ENCODE results near the gene TIMM8A.

TIMM8A gene, protein sequence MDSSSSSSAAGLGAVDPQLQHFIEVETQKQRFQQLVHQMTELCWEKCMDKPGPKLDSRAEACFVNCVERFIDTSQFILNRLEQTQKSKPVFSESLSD

DNA sequence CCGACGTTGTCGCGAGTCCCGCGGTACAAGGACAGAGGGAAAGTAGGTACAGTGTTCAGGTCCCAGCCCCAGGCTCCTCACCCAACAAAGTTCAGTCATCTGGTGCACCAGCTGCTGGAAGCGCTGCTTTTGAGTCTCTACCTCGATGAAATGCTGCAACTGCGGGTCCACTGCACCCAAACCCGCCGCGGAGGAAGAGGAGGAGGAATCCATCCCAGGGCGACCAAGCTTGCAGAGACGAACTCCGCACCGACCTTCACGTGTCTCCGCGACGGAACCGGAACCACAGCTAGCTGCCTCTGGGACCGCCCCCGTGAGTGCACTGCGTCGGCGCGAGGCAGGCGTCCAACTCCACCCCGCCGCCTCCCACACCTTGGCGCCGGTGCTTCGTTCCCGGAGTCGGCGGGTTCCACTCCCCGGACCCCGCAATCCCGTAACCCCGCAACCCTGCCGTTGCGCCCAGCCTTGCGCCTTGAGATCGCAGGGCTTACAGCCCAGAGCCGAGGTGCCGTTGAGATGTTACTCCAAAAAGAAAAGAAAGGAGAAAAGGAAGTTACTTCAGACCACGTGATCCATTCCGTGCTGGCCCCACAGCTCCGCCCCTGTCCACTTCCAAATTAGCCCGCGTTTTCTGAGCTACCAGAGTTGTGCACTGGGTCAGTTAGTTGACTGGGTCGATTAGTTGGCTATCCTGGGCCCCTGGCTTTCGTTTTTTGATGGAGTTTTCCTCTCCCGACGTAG lies at the start of gene TIMM8A:
TIMM8A (minus strand) TSS at position 291 of the 741 bp plus-strand sequence; CDS start at position 213, 78 bp downstream.
- DNase-seq: peak; percentile 71

DNA sequence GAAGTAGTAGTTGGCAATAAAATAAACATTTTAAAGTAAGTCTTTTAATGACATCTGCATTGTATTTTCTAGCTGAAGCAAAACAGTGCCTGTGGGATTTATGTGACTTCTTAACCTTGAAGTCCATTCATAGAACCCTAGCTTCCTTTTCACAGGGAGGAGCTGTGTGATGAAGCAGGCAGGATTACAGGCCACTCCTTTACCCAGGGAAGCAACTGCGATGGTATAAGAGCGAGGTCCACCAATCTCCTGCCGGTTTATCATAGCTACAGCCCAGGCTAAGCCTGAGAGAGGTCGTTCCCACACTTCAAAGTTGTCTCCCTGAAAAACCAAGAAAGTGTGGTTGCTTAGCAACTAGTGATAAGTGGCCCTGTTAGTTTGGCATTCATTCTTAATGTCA lies 49.2 kb upstream of the TIMM8A start:
- no peak for DNase-seq

DNA sequence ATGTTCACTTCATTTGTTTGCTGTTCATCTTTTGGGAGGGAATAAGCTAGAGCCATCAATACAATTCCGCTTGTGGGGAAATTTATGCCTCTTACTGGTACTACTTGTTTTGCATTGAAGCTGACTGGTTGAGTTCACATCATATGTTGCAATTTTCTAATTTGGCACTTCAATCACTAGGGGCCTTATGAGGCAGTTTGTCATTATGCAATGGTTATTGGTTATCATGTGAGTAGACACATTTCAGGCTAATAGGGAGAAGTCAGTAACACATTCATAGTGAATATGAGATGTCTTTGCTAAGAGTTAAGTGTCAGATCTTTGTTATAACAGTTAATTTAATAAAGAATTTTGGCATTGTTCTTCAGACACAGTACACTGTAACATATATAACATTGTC lies 47.2 kb upstream of the TIMM8A start:
- no peak for DNase-seq

DNA sequence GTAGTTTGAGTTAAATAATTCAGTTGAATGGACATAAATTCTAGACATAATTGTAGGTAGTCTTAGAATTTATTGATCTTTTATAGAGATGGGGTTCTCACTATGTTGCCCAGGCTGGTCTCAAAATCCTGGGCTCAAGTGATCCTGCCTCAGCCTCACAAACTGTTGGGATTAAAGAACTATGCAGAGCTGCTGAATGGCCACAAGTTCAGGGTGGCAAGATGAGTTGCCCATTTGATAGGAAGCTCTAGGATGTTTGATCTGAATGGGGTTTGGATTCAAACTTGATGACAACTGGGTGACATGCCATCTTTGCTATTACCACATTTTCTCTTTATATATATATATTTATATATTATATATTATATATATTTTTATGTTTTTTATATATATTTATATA lies 45.8 kb upstream of the TIMM8A start:
- no peak for DNase-seq

DNA sequence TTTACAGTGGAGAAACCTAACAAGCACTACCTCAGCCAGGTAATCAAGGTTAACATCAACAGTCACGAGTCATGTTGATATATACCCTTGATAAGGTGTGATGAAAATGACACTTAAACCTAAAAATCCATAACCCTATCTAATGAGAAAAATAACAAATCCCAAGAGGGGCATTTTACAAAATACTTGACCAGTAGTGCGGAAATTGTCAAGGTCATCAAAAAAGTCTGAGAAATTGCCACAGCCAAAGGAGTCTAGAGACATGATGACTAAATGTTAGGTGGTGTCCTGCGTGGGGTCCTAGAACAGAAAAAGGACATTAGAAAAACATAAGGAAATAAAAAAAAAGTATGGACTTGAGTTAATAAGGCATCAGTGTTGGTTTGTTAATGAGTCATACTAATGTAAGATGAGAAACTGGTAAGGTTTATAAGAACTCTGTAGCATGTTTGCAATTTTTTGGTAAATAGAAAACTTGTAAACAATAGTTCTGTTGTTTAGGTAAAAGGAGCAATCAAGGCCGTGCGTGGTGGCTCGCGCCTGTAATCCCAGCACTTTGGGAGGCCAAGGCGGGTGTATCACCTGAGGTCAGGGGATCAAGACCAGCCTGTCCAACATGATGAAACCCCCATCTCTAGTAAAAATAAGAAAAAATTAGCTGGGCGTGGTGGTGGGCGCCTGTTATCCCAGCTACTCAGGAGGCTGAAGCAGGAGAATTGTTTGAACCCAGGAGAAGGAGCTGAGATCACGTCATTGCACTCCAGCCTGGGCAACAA lies 45.2 kb upstream of the TIMM8A start:
- DNase-seq: no peak

DNA sequence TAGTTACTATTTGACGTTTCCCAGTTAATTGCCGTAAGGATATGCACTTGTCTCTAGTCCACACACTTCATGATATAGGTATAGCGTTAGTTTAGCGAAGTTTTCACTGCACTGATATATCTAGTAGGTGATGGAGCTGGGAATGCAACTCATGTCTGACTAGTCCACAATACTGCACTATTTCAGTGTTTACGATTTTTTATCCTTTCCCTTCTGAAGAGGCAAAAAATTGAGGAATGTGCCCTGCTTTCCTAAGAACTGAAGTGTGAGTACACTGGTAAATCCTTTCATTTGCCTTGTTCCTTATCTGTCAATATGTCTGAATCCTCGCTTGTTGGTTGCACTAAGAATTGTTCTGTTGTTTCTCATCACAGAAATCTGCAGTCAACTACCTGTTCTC lies 43.3 kb upstream of the TIMM8A start:
- DNase-seq: no peak

DNA sequence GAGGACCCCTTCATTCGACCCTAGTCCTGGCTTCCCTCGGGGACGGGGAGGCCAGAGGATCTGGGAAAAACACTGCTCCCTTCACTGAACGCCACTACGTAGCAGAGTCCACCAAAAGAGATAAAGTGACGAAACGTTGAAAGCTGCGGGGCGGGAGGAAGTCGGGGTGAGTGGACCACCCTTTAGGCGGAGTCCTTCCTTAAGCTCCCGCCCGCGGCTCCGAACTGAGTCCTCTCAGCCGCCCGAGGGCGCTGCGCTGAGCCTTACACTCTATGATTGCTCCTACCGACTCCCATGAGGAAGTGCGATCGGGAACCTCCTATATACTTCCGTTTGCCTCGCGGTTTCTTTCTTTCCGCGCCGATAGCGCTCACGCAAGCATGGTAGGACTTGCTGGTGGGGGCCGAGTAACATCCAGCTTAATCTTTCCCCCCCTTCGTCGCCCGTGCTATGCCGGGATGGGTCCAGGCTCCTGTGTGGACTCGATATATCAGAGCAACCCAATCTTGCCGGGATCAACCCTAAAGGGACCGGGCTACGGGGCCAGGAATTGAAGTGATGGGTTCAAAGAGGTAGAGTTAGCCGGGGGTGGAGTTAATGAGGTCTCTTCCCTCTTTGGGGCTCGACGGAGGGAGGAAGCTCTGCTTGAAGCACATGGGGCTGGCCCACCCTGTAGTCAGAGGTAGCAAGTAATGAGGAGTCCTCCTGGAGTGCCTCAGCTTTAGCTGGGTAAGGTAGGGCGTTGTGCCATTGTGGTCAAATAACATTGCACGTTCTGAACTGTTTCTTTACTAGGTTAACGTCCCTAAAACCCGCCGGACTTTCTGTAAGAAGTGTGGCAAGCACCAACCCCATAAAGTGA lies 42.4 kb upstream of the TIMM8A start, which contains the start of gene RPL36A:
RPL36A (plus strand) TSS at position 348 of the 862 bp plus-strand sequence; CDS start at position 381, 33 bp downstream.
- peak; percentile 85 for DNase-seq

DNA sequence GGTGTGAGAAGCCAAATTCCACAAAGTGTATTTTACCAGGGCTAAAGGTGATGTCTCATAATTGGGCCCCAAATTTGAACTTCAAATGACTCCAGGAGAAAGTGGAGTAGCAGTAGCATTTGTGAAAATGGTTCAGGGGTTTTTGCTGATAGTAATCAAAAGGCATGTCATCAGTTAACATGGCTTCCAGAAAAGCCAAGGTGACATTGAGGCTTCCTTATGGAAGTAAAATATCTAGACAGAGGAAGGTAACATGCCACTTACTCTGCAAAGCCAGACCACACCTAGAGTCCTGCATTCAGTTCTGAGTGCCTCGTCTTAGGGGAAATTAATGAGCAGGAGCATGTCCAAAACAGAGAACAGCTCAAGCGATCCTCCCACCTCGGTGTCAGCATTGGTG lies 40.1 kb upstream of the TIMM8A start:
- no peak for DNase-seq

DNA sequence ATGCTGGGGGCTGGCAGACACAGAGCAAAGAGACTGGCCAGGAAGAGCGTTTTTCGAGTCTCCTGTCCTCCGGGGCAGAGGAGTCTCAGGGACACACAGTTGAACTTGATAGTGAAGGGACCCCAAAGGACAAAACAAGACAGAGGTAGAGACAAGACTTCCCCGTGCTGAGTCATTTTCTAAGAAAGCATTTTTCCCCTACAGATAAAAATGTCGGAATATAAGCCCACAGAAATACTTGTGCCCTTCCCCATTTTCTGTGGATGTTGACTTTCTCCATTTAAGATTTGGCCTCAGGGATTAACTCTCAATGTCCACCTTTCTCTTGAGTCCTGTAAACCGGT lies 38.0 kb upstream of the TIMM8A start:
- DNase-seq: no peak

DNA sequence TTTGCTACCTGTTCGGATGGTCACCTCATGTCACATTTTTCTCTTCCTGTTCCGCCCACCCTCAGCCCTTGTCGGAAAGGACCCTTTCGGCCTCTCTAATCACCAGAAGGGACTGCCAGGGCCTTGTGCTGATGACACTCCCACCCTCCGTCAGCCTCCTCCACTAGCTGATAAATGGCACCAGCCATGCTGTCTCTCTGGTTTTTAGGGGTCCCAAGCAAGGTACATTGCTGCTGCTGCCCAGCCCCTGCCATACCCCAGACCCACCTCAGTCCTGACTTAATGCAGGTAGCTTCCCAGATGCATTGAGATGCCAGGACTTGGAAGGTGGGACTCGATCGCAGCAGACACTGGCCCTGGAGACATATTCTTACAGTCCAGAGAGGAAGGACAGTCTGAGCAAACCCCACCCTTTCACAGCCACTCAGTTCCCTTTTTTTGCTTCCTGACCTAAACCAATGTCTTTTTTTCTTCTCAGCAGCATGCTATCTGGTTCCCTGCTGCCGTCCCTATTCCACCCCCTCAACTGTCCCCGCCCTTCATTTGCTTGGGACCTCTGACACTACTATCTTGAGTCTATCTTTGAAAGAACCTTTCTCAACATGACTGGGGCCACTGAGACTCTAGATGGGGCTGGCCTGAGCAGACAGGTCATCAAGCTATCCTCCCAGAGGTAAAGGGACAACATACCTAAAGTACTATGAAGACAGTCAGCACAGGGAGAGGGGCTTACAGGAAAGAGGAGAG lies 37.4 kb upstream of the TIMM8A start, which contains the start of gene BTK:
BTK (minus strand) TSS at position 397 of the 747 bp plus-strand sequence. CDS start 10,907 bp downstream, outside the sequence.
- peak; percentile 36 for DNase-seq

DNA sequence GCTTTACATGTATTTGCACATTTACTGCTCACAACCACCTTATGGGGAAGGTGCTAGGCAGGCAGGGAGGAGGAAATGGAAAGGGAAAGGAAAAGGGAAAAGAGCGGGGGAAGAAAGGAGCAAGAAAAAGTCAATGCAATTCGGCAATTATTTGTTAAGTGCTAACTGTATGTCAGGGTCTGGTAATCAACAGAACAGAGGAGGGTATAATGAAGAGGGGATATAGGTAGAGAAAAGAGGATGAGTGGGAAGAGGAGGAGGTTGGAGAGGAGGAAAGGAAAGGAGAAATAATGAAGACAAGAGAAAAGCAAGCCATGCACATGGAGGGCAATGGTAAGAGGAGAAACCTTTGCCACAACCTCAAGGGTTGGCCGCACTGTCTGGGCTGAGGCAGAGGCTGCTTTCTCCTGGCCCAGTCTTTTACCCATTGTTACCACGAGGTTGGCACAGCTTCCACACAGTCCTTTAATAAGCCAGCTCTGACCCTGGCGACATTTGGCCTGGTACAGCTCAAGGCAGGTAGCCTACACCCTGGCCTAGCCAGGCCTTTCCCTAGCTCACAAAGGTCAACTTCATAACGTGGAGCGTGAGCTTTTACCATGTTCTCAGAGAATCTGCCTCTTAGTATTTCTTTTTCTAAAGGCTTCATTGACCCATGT lies 36.6 kb upstream of the TIMM8A start:
- no peak for DNase-seq

DNA sequence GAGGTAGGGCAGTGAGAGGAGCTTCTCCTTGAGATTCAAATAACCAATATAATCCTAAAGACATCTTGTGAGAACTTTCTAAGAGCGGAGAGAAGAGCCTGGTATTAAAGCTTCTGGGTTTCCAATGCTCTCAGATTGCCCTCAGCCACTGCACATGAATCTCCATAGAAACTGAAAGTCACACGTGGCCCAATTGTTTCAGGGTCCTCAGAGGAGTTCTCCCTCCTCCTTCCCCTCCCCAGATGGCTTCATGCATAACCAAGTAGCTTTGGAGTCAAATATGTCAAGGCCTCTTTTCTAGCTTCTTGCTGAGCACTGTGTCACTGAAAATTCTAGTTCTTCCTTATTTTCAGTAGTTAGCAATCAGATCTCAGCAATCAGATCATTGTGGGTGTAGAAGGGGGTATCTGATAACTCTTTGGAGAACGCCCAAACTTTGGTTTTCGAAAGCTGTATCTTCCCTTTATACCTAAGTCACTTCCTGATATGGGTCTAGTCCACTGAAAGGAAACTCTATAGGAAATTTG lies 35.2 kb upstream of the TIMM8A start:
- DNase-seq: no peak

DNA sequence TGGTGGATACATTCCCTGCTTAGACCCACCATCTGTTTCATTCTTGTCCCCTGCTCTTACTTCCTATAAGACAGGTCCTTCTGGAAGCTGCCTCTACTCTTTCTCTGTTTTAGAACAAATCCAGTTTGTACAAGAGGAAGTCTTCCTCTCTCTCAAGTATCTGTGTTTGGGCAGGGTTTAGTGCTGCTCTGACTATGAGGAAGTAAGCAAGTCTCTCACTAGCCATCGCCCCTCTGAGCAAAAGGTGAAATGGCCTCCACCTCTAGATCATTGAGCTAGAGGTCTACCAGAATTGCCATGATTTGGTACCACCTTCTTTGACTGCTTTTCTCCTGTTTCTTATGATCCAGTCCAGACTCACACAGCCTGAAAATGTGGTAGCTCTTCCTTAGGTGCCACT lies 29.0 kb upstream of the TIMM8A start:
- no peak for DNase-seq

DNA sequence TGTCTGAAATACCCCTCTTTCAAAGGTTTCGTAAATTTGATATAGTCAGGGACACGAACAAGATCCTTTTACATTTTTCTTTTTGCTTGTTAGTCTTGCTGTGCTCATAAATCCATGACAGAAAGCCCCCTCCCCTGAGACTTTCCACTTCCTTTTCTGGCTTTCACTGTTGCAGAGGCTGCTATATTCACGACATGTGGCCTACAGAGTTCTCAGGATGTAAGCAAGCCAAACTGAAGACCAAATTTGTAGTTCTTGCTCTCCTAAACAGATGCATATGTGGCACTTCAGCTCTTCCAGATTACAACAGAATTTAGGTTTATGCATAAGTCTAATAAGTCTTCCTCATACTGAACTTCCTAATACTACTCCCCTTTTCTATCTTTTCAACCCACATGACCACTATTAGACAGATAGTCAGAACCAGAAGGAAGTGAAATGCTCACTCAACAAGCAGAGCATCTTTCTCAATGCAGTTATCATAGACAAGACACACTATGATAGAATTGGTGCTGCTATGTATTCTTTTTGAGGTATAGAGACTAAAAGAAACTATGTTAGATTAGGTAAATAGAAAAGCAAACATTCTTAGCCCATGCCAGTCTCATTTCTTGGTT lies 22.5 kb upstream of the TIMM8A start:
- DNase-seq: no peak

DNA sequence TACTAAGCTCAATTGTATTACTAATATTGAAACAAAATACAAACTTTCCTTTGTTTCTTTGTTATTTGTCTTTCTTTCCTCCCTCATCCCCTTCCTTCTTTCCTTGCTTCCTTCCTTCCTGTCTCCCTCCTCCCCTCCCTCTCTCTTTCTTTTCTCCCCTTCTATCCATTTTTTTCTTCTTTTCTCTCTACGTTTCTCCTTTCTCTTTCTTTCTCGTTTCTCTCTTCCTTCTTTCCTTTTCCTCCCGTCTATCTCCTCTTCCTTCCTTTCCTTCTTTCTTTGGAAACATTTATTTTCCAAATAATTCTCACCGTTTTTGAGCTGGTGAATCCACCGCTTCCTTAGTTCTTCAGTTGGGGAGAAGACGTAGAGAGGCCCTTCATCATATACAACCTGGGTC lies 21.1 kb upstream of the TIMM8A start:
- no peak for DNase-seq

DNA sequence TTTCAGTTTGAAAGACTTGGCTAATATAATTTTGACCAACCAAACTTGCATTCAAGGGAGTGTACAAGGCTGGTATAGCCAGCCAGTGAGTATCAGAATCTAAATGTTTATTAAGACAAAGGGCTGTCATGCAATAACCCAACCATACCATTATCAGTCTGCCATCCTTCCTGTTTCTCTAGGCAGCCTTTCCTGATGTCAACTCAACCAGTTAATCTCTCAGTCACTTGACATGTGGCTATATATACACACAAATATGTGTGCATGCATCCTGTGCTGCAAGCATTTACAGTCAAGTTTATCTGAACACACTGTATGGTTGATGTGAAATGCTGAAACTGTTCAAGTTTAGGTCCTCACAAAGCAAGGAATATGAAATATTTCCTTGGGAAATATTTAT lies 20.3 kb upstream of the TIMM8A start:
- DNase-seq: no peak

DNA sequence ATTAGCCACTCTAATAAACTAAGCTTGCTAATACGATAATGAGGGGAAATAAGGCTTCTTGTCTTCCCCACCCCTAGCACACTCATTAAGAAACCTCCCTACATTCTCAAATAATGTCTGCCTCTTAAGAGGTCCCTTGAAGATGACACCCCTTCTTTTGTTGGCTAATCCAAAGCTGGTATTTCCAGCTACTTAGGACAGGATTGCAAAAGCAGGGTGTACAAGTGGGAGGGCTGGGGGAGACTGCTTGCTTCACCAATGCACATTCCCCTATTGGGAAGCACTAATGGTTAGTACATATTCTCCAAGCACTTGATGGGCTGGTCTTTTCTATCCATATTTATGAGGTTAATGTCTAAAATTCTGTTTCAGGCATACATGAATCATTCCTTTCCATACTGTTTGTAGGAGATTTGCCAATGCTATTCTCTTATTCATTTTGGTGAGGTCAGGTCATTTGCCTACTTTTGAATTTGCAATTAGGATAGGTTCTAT lies 16.8 kb upstream of the TIMM8A start:
- DNase-seq: no peak

DNA sequence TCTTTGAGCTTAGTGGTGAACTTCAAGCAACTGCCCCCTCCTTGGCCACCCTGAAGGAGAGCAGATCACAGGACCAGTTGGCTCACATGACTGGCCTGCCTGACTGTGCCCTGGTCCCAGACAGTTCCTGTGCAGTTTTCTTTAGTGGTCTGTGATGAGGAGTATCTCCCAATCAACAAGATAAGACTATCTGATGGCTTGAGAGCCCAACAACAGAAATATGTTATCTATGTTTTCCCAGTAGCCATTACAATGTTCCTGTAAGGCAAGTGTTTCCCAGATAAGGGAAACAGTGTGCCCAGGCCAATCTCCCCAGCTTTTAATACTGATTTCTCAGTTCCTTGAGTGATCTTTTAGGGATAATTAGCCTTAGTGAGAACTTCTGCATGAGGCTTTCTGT lies 14.2 kb upstream of the TIMM8A start:
- no peak for DNase-seq

DNA sequence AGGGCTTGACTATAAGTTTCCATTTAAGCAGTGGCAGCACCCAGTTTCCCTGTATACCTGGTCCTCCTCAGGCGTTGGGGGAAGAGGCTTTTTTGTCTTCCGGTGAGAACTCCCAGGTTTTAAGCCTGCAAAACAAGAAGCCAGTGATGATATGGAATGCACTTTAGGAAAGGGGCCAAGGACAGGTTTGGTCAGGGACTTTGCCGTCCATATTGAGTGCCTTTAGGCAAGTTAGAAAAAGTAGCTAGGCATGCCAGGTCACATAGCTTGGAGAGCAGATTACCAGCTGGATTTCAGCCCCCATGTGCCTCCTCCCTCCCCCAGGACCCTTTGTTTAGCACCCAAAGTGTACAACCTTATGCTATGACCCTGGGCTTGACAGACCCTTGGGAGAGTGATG lies 13.6 kb upstream of the TIMM8A start:
- no peak for DNase-seq

DNA sequence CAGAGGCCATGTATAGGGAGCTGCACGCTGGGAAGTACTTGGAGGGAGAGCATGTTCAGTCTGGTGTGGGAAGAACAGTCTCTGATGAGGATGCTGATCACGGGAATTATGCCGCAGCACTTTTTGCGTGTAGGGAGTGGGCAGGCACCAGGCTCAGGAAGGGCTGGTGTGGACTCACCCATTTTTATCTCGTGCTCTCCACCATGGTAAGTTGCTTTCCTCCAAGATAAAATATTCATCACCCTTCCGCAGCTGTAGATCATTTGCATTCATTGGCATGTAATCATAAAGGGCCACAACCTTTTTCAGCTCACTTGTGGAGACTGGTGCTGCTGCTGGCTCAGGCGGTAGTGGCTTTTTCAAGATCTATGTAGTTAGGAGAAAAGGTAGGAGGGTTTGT lies 11.8 kb upstream of the TIMM8A start:
- DNase-seq: no peak

DNA sequence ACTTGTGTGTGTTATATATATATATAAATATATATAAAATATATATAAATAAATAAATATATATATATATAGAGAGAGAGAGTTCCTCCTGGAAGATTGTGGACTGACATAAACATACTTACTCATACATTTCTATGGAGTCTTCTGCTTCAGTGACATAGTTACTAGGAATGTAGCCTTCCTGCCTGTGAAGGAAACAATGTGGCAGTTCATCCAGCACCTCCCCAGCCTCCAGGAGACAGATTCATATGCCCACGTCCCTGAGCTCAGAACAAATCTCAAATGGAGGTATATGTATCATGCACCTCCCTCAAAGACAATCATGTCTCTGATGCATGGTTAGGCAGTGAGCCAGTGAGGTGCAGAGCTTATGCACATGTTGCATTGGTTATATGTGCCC lies 11.4 kb upstream of the TIMM8A start:
- no peak for DNase-seq

Measured in CD4-positive, alpha-beta T cell treated with Interferon gamma for 1 hour (primary cell).